ENCODE measurements around the gene TEX48.

Gene TEX48

DNA sequence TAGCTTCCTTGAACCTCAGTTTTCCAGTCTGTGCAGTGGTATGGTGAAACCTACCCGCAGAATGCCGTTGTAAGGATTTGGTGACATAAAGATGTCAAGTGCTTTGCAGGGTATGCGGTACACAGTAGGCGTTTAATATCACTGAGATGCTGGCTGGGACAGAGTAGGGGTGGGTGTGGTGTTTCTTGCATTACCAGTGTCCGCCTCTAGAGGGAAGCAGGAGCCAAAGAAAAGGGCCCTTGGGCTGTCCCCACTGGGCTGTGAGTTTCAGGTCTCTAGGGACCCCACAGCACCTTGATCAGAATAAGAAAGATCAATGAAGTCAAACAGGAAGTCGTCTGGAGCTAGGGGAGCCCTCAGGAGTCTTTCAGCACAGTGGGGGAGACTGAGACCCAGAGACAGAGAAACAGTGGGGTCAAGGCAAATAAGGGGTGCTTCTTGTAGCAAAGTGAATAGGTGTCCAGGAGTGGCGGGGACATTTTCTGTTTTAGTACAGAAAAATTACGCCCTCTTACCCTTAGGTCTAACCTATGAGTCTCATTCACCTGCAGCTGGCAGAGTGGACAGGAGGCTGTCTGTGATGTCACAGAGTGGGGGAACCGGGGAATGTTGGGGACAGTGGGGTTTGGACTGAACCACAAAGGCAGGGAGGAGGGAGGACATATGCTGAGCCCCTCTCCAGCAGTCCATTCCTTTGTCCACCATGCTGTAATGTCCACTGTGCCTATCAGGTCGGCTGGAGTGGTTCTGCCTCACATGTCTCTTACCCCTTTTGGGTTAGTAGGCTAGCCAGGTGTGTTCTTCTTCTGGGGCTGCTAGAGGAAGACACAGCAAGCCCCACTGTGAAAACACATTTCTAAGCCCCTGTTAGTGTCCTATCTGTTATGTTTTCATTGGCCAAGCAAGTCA lies 19.7 kb downstream of the TEX48 start:
- DNase-seq: peak; percentile 64

DNA sequence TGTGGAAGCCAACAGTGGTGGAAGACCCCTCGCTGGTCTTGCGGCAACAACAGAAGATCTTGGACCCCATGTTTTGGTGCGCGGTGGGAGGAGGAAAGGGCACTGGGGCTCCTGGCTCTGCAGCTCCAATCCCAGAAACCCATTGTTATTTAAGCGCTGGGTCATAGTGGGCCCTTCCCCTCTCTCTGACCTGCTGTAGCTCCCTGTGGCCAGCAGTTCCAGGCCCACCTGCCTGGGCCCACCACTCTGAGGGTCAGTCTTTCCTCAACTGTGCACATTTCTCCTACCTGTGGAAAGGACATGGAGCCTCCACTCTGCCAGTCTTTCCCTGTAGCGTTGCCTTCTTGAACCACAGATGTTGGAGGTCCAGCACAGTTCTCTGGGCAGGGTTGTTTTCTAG lies 24.3 kb downstream of the TEX48 start, which contains the start of gene TEX53:
TSS of gene TEX53 (minus strand) at position 101 of the 400 bp plus-strand sequence. CDS start at position 70, 31 bp downstream.
- no peak for DNase-seq

DNA sequence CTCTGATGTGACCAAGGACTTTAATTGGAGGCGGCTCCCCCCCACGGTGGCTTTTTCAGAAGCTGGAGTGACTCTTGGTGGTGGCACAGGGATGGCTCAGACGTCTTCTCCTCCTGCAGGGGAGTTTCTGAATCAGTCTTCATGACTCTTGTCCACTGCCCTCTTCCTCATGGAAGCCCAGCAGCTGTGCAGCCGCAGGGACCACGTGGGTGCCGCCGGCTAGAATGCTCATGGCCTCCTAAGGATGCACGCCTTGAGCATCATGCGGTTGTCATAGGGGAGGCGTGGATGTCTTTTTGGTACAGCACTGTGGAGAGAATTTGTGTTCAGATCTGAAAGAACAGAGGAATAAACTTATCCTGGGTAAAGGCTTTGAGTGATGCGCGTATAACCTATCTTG lies 25.7 kb downstream of the TEX48 start:
- DNase-seq: no peak

DNA sequence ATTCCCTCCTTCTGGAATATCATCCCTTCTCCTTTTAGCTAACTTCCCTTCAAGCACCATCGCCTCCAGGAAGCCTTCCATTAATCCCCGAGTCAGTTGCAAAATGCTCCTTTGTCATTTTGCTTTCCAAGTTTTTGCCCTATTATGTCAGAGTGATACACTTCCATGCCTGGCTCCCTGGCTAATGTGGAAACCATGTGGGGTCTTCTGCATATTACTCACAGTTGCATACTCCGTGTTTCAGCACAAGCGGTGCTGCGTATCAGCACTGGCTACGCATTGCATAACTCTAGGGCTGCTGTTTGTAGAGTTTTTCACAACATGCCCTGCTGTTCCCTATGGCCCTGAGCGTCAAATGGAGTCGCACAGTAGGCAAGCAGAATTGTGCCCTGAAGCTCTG lies 26.3 kb downstream of the TEX48 start:
- no peak for DNase-seq

DNA sequence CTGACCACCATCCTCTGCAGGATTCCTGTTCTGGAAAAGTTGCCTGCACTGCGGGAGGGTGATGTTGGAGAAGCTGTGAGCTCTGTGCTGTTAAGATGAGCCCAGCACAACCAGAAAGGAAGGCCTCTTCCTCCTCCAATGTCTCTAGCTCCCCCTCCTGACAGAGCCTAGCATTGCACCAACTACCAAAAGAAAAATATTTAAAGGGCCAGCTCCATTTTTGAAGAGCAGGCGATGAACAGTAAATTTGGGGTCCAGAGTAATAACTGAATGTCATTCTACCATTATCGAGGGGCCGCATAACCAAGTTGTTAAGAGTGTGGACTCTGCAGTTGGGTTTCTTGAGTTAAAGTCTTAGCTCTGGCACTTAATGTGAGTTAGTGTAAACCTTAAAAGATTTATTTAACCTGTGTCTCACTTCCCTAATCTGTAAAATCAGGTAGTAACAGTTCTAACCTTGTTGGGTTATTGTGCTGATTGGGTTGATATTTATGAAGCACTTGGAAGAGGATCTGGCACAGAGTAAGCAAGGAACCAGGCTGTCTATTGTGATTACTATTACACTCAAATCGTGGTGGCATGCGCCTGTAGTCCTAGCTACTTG lies 28.3 kb downstream of the TEX48 start:
- peak; percentile 77 for DNase-seq

DNA sequence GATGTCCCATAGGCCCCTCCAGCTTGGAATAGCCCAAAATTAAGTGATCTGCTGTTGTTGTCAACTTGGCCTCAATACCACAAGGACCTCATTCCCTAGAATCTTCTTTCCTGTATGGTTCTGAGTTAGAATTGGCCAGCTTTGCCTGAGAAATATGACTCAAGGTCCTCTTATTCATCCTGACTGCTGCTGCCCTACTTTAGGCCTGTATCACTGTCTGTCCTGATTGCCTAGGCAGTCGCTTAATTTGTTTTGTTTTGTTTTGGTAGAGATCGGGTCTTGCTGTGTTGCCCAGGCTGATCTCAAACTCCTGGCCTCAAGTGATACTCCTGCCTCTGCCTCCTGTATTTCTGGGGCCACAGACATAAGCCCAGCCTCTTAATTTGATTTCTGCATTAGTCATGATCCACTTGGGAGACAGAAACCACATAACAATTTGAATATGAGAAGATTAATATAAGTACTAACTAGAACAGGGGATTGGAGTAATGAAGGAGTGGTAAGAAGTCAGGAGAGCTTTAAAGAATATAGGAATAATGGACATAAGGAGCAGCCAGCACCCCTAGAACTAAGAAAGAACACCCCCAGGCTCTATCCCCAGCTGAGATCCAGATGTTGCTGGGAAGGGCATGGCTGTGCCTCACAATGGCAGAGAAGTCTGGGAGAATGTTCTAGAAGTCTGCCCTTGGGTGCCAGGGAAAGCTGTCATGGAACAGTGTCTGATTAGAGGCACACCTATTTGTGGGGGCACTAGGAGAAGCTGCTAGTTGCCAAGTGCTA lies 29.0 kb downstream of the TEX48 start:
- DNase-seq: no peak

DNA sequence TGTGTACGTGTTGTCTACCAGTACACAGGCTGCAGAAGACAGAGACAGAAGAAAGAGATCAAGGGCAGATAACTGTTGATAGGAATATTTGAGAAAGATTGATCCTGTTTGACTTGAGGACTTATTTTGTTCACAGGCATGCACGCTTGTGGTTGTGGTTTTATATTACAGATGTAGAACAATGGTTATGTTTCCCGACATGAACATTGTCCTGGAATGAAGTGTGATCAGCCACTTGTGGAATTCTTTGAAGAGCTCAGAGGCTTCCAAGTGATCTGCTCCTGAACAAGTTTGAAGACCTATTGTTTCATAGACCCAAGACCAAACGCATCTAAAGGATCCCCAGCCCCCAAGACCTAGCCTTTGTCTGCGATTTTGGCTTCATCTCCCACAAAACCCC lies 38.1 kb downstream of the TEX48 start:
- no peak for DNase-seq

DNA sequence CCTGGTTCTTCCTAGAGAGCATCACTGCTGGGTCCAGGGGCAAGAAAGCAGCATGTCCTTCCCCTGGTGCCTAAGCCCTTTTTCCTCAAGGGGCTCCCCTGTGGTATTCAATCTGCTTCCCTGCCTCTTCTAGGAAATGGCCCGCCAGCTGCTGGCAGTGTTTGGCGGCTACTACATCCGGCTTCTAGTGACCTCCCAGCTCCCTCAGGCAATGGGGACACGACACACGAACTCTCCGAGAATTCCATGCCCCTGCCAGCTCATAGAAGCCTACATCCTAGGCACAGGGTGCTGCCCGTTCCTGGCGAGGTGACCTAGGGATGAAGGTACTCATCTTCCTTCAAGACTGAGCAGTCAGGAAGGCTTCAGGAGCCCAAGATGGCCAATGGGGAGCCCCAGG lies 39.0 kb downstream of the TEX48 start:
- DNase-seq: no peak

DNA sequence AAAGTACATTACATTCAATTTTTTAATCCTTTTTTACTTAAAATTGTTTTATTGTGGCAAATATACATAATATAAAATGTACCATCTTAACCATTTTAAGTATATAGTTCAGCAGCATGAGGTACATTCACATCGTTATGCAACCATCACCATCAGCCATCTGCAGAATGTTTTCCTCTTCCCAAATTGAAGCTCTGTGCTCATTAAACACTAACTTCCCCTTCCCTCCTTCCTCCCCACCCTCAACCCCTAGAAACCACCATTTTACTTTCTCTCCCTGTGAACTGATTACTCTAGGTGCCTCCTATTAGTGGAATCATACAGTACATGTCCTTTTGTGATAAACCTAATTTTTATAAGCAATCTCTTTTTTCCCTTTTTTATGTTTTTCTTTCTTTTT lies 40.0 kb downstream of the TEX48 start:
- no peak for DNase-seq

DNA sequence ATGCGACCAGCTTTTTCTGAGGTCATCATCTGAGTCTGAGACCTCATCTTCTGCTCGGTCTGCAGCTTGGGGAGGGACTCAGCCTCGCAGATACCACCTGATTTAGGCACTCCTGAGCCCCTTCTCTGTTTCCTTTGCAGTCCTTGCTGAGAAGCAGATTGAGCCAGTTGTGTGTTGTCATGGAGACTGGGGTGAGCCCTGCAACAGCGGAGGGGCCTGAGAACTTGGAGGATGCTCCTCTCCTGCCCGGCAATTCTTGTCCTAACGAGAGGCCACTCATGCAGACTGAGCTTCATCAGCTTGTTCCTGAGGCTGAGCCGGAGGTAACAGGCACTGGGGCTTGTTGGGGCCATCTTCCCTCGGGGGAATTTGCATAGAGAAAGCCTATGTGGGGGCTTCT lies 43.6 kb downstream of the TEX48 start:
- DNase-seq: no peak

DNA sequence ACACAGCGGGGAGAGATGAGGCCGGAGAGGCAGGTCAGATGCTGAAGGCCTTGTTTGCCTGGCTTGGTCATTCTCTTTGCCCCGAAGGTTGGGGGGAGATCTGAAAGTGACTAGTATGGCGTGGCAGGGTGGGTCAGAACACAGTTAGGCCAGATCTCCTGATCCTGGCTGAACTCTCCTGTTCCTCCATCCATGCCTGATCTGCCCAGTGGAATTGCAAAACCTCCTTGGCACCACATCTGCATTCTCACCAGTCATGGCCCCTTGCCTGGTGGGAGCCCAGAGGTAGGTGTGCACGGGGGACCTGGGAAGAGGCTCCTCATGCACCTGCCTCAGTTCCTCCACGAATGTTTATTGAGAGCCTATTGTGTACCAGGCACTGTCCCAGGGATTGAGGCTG lies 47.6 kb downstream of the TEX48 start:
- no peak for DNase-seq

DNA sequence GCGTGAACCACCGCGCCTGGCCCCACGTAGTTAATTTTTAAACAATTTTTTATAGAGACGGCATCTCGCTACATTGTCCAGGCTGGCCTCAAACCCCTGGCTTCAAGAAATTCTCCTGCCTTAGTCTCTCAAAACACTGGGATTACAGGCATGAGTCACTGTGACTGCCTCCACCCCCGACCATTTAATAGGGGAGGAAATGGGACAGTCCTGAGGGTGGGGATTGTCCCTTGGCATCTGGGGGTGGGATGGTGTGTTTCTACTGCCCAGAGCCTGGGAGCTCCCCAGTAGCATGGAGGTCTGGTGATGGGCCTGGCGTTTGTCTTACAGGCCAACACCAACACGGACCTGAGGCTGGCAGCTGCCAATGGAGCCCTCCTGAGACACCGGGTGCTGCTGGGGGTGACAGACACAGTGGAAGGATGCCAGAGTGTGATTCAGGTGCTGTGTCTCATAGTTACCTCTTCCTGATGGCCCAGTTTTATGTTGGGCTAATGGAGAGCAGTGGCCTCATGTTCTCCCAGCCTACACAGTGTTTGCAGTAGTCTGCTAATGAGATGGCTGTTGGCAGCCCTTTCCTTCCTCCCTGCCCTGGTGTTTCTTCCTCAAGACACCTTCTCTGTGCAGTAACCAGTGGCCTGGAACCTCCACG lies 48.4 kb downstream of the TEX48 start:
- DNase-seq: no peak

DNA sequence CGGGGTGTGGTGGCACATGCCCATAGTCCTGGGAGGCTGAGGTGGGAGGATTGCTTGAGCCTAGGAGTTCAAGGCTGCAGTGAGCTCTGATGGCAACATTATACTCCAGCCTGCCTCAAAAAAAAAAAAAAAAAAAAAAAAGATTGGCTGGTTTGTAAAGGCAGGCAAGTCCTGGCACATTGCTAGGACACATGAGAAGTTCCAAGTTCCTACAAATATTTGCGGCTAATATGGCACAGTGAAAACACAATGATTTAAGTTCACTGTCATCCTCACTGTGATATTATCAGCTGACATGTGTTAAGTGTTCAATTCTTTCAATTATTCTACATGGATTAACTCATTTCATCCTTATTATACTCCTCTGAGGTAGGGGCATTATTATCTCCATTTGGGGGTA lies 50.8 kb downstream of the TEX48 start:
- no peak for DNase-seq

DNA sequence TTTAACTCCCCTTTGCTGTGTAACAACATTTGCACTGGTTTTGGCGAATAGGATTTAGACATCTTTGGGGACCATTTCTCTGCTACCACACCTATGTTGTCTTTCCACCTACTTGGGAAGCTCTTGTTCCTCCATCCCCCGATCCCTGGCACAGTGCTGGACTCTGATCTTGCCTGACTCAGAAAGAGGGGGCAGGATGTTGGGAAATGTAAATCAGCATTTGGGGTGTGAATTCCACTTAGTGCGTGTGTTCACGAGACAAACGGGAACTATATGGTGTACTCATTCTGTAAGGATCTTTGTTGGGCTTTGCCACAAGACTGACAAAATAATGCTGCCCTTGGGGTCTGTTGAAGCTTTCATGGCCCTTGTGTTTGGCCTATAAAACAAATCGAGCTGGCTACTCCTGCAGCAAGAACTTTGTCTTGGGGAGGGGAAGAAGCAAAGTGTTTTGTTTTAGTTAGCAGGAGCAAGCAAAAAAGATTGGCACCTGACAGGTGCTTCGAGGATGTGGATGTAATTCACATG lies 52.4 kb downstream of the TEX48 start:
- no peak for DNase-seq

DNA sequence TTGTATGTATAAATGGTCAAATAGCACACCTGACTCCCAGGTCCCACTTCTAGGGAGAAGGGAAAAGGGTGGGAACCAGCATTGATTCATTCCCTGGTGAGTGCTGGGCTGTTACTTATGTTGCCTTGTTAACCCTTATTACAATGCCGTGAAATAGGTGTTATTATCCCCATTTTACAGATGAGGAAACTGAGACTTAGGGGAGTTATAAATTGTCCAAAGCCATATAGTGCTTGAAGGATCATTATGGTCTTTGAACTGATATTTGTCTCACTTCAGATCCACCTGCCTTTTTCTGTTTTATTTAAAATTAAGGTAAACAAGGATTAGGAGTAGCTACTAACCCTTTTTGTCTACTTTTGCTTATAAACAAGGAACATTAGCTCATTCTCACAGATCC lies 54.4 kb downstream of the TEX48 start:
- DNase-seq: no peak

DNA sequence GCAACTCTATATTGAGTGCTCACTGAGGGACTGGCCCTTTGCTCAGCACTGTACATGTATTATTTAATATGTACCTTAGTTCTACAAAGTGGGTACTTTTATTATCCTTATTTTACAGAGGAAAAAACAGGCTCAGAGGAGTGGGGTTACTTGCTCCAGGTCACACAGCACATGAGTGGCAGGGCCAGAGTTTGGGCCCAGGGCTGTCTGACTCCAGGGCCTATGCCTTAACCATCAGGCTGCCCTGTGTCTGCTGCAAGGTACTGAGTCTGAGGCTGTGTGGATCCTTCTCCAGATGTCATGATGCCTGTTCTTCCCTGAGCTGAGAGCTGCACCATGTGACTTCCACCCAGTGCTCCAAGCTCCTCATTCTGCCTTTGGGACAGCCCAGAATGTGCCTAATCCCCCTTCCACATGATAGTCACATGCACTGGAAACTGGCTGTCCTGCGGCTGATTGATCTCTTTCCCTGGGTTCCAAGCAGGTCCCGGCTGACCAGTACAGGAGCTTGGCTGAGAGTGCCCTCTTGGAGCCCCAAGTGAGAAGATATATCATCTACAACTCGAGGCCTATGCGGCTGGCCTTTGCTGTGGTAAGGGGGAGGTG lies 55.5 kb downstream of the TEX48 start:
- DNase-seq: no peak

DNA sequence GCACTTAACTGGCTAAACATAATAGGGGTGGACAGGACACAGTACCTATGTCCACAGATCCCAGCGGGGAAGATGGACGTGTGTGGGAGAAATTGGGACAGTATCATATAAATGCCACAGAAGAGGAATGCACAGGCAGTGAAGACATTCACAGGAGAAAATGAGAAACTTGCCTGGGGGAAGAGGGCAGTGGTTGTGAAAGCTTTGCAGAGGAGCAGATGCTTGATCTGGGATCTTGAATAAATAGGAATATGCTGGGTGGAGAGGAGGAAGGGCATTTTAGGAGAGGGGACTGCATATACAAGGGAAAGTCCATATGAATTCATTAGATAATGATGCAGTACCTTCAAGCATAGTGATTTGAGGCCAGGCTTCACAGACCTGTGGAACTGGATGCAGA lies 57.3 kb downstream of the TEX48 start:
- DNase-seq: no peak

DNA sequence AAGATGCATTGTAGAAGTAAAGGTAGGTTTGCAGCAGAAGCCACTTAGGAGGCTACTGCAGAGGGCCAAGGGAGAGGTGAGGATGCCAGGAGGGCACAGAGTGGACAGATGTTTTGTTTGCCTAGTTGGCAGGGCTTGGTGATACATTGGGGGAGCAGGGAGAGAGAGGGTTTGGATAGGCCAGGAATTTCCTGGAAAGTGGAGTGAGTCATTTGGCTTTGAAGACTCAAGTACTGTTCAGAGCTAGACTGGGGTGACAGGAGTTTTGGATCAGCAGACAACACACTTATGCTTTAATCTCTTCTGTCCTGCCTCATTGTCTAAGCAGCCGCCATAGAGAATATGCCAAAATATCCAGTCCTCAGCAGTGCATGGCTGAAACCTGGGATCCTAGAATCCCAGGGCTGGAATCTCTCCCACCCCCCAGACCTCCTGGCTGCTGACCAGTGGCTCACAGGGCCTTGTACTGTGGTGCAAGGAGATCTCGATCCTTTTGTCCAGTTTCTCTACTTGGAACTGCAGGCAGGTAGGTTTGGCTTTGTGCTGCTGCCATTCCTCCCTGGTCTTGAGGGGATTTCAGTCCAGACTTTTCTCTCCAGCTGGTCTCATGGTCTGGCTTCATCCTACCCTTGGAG lies 59.9 kb downstream of the TEX48 start:
- DNase-seq: peak; percentile 62

DNA sequence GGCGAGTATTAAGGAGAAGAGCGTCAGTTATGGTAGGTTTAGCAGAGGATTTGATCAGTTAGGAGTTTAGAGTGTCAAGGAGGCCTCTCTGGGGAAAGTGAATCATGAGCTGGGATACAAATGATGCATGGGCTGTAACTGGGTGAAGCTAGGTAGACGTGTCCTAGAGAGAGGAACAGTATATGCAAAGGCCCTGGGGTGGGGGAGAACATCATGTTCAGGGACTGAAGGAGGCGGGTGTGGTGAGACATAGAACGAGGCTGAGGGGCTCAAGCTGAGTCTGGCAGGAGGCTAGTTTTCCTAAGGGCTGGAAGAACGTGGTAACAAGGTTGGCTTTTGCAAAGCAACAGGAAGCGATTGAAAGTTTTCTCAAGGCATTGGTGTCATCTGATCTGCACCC lies 60.4 kb downstream of the TEX48 start:
- DNase-seq: no peak

DNA sequence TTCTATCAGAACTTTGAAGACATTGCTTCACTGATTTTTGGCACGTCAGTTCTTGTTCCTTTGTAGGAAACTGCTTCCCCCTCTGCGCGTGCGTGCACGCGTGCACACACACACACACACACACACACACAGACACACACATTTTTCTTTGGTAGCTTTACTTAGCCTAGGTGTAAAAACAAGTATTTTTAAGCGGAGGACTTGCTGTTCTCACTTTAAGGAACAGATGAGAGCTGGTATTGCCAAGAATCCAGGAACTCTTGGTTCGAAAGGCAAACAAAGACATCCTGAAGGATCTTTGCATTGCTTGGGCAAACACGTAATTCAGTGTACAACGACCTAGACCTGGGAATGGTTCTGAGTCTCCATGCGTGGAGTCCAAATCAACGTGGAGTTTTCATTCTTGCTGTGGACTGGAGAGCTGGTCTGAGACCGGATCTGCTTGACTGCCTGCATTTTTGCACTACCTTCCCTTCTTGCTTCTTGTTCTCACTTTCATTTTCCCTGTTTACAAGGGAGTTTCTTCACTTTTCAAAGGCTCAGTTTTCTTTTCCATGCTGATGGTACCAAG lies 62.7 kb downstream of the TEX48 start:
- no peak for DNase-seq

DNA sequence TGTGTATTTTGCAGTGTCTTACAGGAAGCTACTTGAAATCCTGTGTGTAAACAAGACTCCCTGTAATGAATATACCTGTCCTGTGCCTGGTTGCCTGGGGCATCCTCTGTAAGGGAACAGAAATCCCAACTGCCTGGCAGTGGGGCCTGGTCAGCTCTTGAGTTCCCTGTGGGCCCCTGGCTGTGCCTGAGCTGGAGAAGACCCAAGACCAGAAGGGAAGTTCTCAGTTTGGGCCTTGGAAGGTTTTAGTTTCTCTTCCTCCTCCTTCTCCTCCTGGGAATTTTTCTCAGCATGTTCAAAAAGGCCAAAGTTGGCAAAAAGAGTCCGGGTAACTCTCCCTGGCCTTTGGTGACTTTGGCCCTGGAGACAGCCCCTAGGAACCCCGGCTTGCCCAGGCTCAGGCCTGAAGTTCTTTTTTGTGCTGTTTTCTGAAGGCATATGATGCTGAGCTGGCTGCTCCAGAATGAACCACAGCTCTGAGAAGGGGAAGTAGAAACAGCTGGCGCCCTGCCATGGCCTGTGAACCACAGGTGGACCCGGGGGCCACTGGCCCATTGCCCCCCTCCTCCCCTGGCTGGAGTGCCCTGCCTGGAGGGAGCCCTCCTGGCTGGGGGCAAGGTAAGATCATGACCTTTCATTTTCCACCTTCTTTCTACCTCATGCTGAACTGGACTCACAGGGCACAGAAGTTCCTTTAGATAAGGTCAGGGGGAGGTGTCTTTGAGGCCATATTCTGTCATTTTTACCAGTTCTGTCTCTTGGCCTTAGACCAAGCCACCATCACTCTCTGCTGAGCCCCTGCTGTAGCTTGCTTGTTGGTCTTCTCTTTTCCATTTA lies 65.1 kb downstream of the TEX48 start:
- DNase-seq: peak; percentile 82

Data from DMS53 (cell line).